HEK293T (cell line): ENCODE results near the gene NAV2.

Experiments
- BHLHE40 ChIP-seq: fragments of 450-650 bp; IDR thresholded peaks from 2 replicates; pipeline ENCODE4 v1.6.1; 2016; ENCODE audit warnings: mild to moderate bottlenecking, moderate library complexity, borderline replicate concordance
- CTBP1 ChIP-seq: fragments of 450-650 bp; IDR thresholded peaks from 2 replicates; pipeline ENCODE4 v1.6.1; 2016; ENCODE audit warnings: borderline replicate concordance
- ELF4 ChIP-seq: fragments of 450-650 bp; IDR thresholded peaks from 2 replicates; pipeline ENCODE4 v1.6.1; 2017; ENCODE audit warnings: antibody characterized with exemption
- FOXA1 ChIP-seq: fragments of 450-650 bp; IDR thresholded peaks from 2 replicates; pipeline ENCODE4 v1.6.1; 2016; ENCODE audit warnings: mild to moderate bottlenecking
- FOXK2 ChIP-seq: fragments of 450-650 bp; IDR thresholded peaks from 2 replicates; pipeline ENCODE4 v1.6.1; 2016; ENCODE audit warnings: mild to moderate bottlenecking
- HDGF ChIP-seq: fragments of 450-650 bp; IDR thresholded peaks from 2 replicates; pipeline ENCODE4 v1.6.1; 2017; ENCODE audit warnings: antibody characterized with exemption, borderline replicate concordance
- L3MBTL2 ChIP-seq: fragments of 450-650 bp; conservative IDR thresholded peaks from 2 replicates; pipeline ENCODE4 v1.6.1; 2016; ENCODE audit warnings: mild to moderate bottlenecking
- PKNOX1 ChIP-seq: fragments of 450-650 bp; IDR thresholded peaks from 2 replicates; pipeline ENCODE4 v1.6.1; 2016
- SP1 ChIP-seq: fragments of 450-650 bp; IDR thresholded peaks from 2 replicates; pipeline ENCODE4 v1.6.1; 2017
- SUZ12 ChIP-seq: fragments of 450-650 bp; IDR thresholded peaks from 2 replicates; pipeline ENCODE4 v1.6.1; 2016; ENCODE audit warnings: mild to moderate bottlenecking
- TARDBP ChIP-seq: fragments of 450-650 bp; IDR thresholded peaks from 2 replicates; pipeline ENCODE4 v1.6.1; 2016
- ZNF384 ChIP-seq: fragments of 450-650 bp; IDR thresholded peaks from 2 replicates; pipeline ENCODE4 v1.6.1; 2016

- TF ChIP-seq CTBP1, result no peak
- TF ChIP-seq BHLHE40, result no peak
- TF ChIP-seq SUZ12, result no peak
- no peak for TF ChIP-seq ZNF384
- TF ChIP-seq TARDBP, result no peak
- no peak for TF ChIP-seq FOXK2
- no peak for TF ChIP-seq SP1
- no peak for TF ChIP-seq L3MBTL2
- TF ChIP-seq PKNOX1, result no peak
- no peak for TF ChIP-seq ELF4
- TF ChIP-seq FOXA1, result no peak
- no peak for TF ChIP-seq HDGF
Measured at GRCh38 chr11:19852288-19852687, 139.7 kb downstream of the NAV2 start.
